ENCODE results near the gene BICRAL. TPM values are rescaled to one million over a fixed set of nuclear protein-coding genes. Genes with fewer than 3 reads are reported as not detected.

Gene BICRAL
- total RNA-seq, 1 experiment from 2014 or later: 6.9 TPM

DNA sequence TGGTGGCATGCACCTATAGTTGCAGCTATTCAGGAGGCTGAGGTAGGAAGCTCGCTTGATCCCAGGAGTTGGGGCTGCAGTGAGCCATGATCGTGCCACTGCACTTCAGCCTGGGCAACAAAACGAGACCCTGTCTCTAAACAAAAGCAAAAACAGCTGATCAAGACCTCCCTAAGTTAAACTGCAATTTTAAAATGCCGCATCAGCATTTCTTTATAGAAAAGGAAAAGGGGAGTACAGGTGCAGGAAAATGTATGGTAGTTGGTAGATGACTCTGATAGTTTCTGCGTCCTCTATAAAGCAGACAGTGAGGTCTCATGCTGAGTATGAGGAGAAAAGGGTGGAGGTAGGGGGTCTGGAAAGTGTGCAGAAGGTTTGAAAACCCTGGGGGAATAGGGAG, 27.1 kb upstream of the BICRAL start:
- BruUV-seq (replicated peaks): no TSS peak
- Histone ChIP-seq H3K4me3 (ENCODE audit: low read depth, low read length, poor library complexity, severe bottlenecking) (no peak overlapping the region), H3K36me3 (ENCODE audit: insufficient read depth, low read length, poor library complexity, severe bottlenecking) (no peaks in the 10 kb centered on the region), H3K9me3 (ENCODE audit: low read depth, low read length, poor library complexity, severe bottlenecking) (no peaks in the 10 kb centered on the region), H3K4me1 (ENCODE audit: insufficient read depth, low read length, poor library complexity, severe bottlenecking) (no peaks in the 10 kb centered on the region), H3K27ac (ENCODE audit: low read depth, low read length, poor library complexity, severe bottlenecking) (no peak overlapping the region), H3K27me3 (replicated peaks; ENCODE audit: insufficient read depth, low read depth, low read length, poor library complexity) (no peaks in the 10 kb centered on the region)
- TF ChIP-seq EZH2 (IDR thresholded peaks at IDR 0.05; ENCODE audit: borderline replicate concordance, low read depth, low read length, poor library complexity, severe bottlenecking) (no peak), CTCF (conservative IDR thresholded peaks at IDR 0.05; ENCODE audit: low read depth, low read length) (no peak)
- intact Hi-C loops (cut with micrococcal nuclease; ENCODE audit: unreplicated experiment): no loop called here
- CTCF ChIA-PET: no interaction called here
- no peak for DNase-seq (ENCODE audit: low spot score)
- POLR2A ChIA-PET (ENCODE audit: low non-redundant PET): interaction anchor here (0.6 kb wide), 1 partner anchor 8 kb away, joined by 3 read pairs; no protein-coding TSS in a partner anchor

DNA sequence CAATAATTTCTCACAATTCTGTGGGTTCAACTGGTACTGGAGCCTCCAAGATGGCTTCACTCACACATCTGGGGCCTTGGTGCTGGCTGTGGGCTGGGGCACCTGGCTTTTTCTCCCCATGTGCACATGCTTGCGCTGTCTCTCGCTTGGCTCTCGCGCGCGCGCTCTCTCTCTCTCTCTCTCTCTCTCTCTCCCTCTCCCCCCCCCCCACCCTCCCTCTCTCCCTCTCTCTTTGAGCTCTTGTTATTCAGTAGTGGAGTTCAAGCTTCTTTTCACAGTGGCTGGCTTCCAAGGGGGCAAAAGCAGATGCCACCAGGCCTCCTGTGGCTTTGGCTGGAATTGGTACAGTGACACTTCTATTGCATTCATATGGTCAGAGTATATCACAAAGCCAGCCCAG, 25.1 kb upstream of the BICRAL start:
- TF ChIP-seq CTCF (conservative IDR thresholded peaks at IDR 0.05; ENCODE audit: low read depth, low read length) (no peak), EZH2 (IDR thresholded peaks at IDR 0.05; ENCODE audit: borderline replicate concordance, low read depth, low read length, poor library complexity, severe bottlenecking) (no peak)
- Histone ChIP-seq H3K27ac (ENCODE audit: low read depth, low read length, poor library complexity, severe bottlenecking) (no peak overlapping the region), H3K36me3 (ENCODE audit: insufficient read depth, low read length, poor library complexity, severe bottlenecking) (no peaks in the 10 kb centered on the region), H3K27me3 (replicated peaks; ENCODE audit: insufficient read depth, low read depth, low read length, poor library complexity) (no peaks in the 10 kb centered on the region), H3K9me3 (ENCODE audit: low read depth, low read length, poor library complexity, severe bottlenecking) (no peaks in the 10 kb centered on the region), H3K4me1 (ENCODE audit: insufficient read depth, low read length, poor library complexity, severe bottlenecking) (no peaks in the 10 kb centered on the region), H3K4me3 (ENCODE audit: low read depth, low read length, poor library complexity, severe bottlenecking) (no peak overlapping the region)
- no peak for DNase-seq (ENCODE audit: low spot score)
- POLR2A ChIA-PET (ENCODE audit: low non-redundant PET): no interaction called here
- no TSS peak for BruUV-seq (replicated peaks)
- intact Hi-C loops (cut with micrococcal nuclease; ENCODE audit: unreplicated experiment): no loop called here
- CTCF ChIA-PET: interaction anchor here (0.6 kb wide), 1 partner anchor 15 kb away, joined by 11 read pairs; no protein-coding TSS in a partner anchor

- H3K4me3 ChIP-seq (ENCODE audit: low read depth, low read length, poor library complexity, severe bottlenecking): no peak overlapping the region
- no peaks in the 10 kb centered on the region for H3K4me1 ChIP-seq (ENCODE audit: insufficient read depth, low read length, poor library complexity, severe bottlenecking)
- ChIA-PET POLR2A (ENCODE audit: low non-redundant PET) (interaction anchor here (0.5 to 0.6 kb wide), 2 partner anchors 43 to 1696 kb away, joined by 3 read pairs; no protein-coding TSS in a partner anchor), CTCF (no interaction called here)
- H3K27ac ChIP-seq (ENCODE audit: low read depth, low read length, poor library complexity, severe bottlenecking): no peak overlapping the region
- intact Hi-C loops (cut with micrococcal nuclease; ENCODE audit: unreplicated experiment): no loop called here
- TF ChIP-seq CTCF (conservative IDR thresholded peaks at IDR 0.05; ENCODE audit: low read depth, low read length) (no peak), EZH2 (IDR thresholded peaks at IDR 0.05; ENCODE audit: borderline replicate concordance, low read depth, low read length, poor library complexity, severe bottlenecking) (no peak)
- H3K36me3 ChIP-seq (ENCODE audit: insufficient read depth, low read length, poor library complexity, severe bottlenecking): no peaks in the 10 kb centered on the region
- no peaks in the 10 kb centered on the region for H3K9me3 ChIP-seq (ENCODE audit: low read depth, low read length, poor library complexity, severe bottlenecking)
- no peak for DNase-seq (ENCODE audit: low spot score)
- BruUV-seq (replicated peaks): no TSS peak
- H3K27me3 ChIP-seq (replicated peaks; ENCODE audit: insufficient read depth, low read depth, low read length, poor library complexity): no peaks in the 10 kb centered on the region
Observed at GRCh38 chr6:42758756-42759430, 23.0 kb upstream of the BICRAL start.

All from A673 (cell line).